Measurements from ENCODE around the gene IFNLR1. TPM values are rescaled to one million over a fixed set of nuclear protein-coding genes. Genes with fewer than 3 reads are reported as not detected.

The IFNLR1 gene
- total and polyA plus RNA-seq, 3 donors from 2014 or later: 0.63 to 1.6 (median 1.5) TPM

- TF ChIP-seq POLR2A (IDR thresholded peaks at IDR 0.05) (no peak), CTCF (IDR thresholded peaks at IDR 0.05) (no peak)
- Histone ChIP-seq H3K9me3 (no peaks in the 10 kb centered on the region), H3K27me3 (no peaks in the 10 kb centered on the region), H3K4me1 (no peaks in the 10 kb centered on the region), H3K27ac (no peak overlapping the region), H3K4me3 (no peak overlapping the region), H3K36me3 (ENCODE audit: low read depth, missing control alignments) (no peaks in the 10 kb centered on the region)
- 47 to 66% methylated on average over 3 of the region's 3 CpGs for WGBS, 2 donors
- intact Hi-C loops (cut with DNase I; ENCODE audit: low total_unique reads): no loop called here
- no peak for DNase-seq
Observed at GRCh38 chr1:24190983-24191461, 3.9 kb upstream of the IFNLR1 start.

- no peaks in the 10 kb centered on the region for H3K27me3 ChIP-seq
- TF ChIP-seq CTCF (IDR thresholded peaks at IDR 0.05) (no peak), POLR2A (IDR thresholded peaks at IDR 0.05) (no peak)
- no peaks in the 10 kb centered on the region for H3K4me1 ChIP-seq
- WGBS, 2 donors: 70 to 82% methylated on average over 7 of the region's 7 CpGs
- no peak overlapping the region for H3K27ac ChIP-seq
- intact Hi-C loops (cut with DNase I; ENCODE audit: low total_unique reads): no loop called here
- no peaks in the 10 kb centered on the region for H3K9me3 ChIP-seq
- H3K36me3 ChIP-seq (ENCODE audit: low read depth, missing control alignments): no peaks in the 10 kb centered on the region
- no peak overlapping the region for H3K4me3 ChIP-seq
- no peak for DNase-seq
Observed at GRCh38 chr1:24189528-24189927, 2.4 kb upstream of the IFNLR1 start.

GRCh38 chr1:24186711-24186992 lies 437 bp downstream of the IFNLR1 start:
- Histone ChIP-seq H3K27ac (no peak overlapping the region), H3K36me3 (ENCODE audit: low read depth, missing control alignments) (no peaks in the 10 kb centered on the region), H3K4me1 (no peaks in the 10 kb centered on the region), H3K9me3 (no peaks in the 10 kb centered on the region), H3K27me3 (no peaks in the 10 kb centered on the region), H3K4me3 (peak overlapping the region; percentile 54 to 63)
- DNase-seq: no peak
- intact Hi-C loops (cut with DNase I; ENCODE audit: low total_unique reads): no loop called here
- WGBS, 2 donors: 28 to 47% methylated on average over 8 of the region's 8 CpGs
- no peak for TF ChIP-seq POLR2A (IDR thresholded peaks at IDR 0.05)
- TF ChIP-seq CTCF (IDR thresholded peaks at IDR 0.05): no peak

GRCh38 chr1:24186031-24186710 lies 918 bp downstream of the IFNLR1 start:
- no peak overlapping the region for H3K4me3 ChIP-seq
- no peaks in the 10 kb centered on the region for H3K27me3 ChIP-seq
- 59 to 78% methylated on average over 13 of the region's 13 CpGs for WGBS, 2 donors
- intact Hi-C loops (cut with DNase I; ENCODE audit: low total_unique reads): no loop called here
- no peaks in the 10 kb centered on the region for H3K4me1 ChIP-seq
- no peaks in the 10 kb centered on the region for H3K9me3 ChIP-seq
- H3K27ac ChIP-seq: no peak overlapping the region
- H3K36me3 ChIP-seq (ENCODE audit: low read depth, missing control alignments): no peaks in the 10 kb centered on the region
- TF ChIP-seq CTCF (IDR thresholded peaks at IDR 0.05): no peak
- TF ChIP-seq POLR2A (IDR thresholded peaks at IDR 0.05): no peak
- DNase-seq: no peak

GRCh38 chr1:24185076-24185475 lies 2.0 kb downstream of the IFNLR1 start:
- no peaks in the 10 kb centered on the region for H3K36me3 ChIP-seq (ENCODE audit: low read depth, missing control alignments)
- 70 to 73% methylated on average over 4 of the region's 4 CpGs for WGBS, 2 donors
- H3K4me1 ChIP-seq: no peaks in the 10 kb centered on the region
- H3K27ac ChIP-seq: no peak overlapping the region
- TF ChIP-seq CTCF (IDR thresholded peaks at IDR 0.05) (no peak), POLR2A (IDR thresholded peaks at IDR 0.05) (no peak)
- H3K9me3 ChIP-seq: no peaks in the 10 kb centered on the region
- intact Hi-C loops (cut with DNase I; ENCODE audit: low total_unique reads): no loop called here
- H3K27me3 ChIP-seq: no peaks in the 10 kb centered on the region
- no peak overlapping the region for H3K4me3 ChIP-seq
- no peak for DNase-seq

Data from testis (tissue), 3 donors.